Measurements from ENCODE around the gene LRMDA.

Gene LRMDA

GRCh38 chr10:75403144-75403938 lies 28.1 kb upstream of the LRMDA start:
- TF ChIP-seq CTCF (IDR thresholded peaks at IDR 0.05; ENCODE audit: borderline replicate concordance, insufficient read depth, low read depth, low read length) = no peak
- H3K4me3 ChIP-seq (ENCODE audit: low read depth, low read length) = no peak overlapping the region

- no peak overlapping the region for H3K4me3 ChIP-seq (ENCODE audit: low read depth, low read length)
- TF ChIP-seq CTCF (IDR thresholded peaks at IDR 0.05; ENCODE audit: borderline replicate concordance, insufficient read depth, low read depth, low read length) = no peak
These were observed 27.2 kb upstream of the LRMDA start for GRCh38 chr10:75403939-75404814.

GRCh38 chr10:75404815-75405597 lies 26.4 kb upstream of the LRMDA start:
- TF ChIP-seq CTCF (IDR thresholded peaks at IDR 0.05; ENCODE audit: borderline replicate concordance, insufficient read depth, low read depth, low read length) = no peak
- no peak overlapping the region for H3K4me3 ChIP-seq (ENCODE audit: low read depth, low read length)

GRCh38 chr10:75405598-75406461 lies 25.6 kb upstream of the LRMDA start:
- TF ChIP-seq CTCF (IDR thresholded peaks at IDR 0.05; ENCODE audit: borderline replicate concordance, insufficient read depth, low read depth, low read length) = no peak
- no peak overlapping the region for H3K4me3 ChIP-seq (ENCODE audit: low read depth, low read length)

- TF ChIP-seq CTCF (IDR thresholded peaks at IDR 0.05; ENCODE audit: borderline replicate concordance, insufficient read depth, low read depth, low read length) = no peak
These were observed 24.8 kb upstream of the LRMDA start for GRCh38 chr10:75406462-75407223.

More at GRCh38 chr10:75406462-75407223, 24.8 kb upstream of the LRMDA start:
- no peak overlapping the region for H3K4me3 ChIP-seq (ENCODE audit: low read depth, low read length)
